HG02938 (cell line): ENCODE results near the gene KIF14.
A peak's percentile ranks its signal among the peaks of the same experiment; 100 is the strongest.
"Not testable (repeated sequence)": the region's sequence is repeated elsewhere in the genome, so short reads cannot be mapped to it uniquely, and the experiment has no call there.

Experiments used
- ATAC-seq: cut with Tn5 transposase; IDR thresholded peaks from one replicate; pipeline ENCODE4 v1.9.1; 2021; ENCODE audit warnings: mild to moderate bottlenecking, moderate library complexity; ENCODE audit not compliant: unreplicated experiment

Gene KIF14

GRCh38 chr1:200634261-200635122 lies 13.9 kb upstream of the KIF14 start:
- ATAC-seq = no peak

- ATAC-seq = no peak
These were observed 10.8 kb upstream of the KIF14 start for GRCh38 chr1:200631375-200631774.

DNA sequence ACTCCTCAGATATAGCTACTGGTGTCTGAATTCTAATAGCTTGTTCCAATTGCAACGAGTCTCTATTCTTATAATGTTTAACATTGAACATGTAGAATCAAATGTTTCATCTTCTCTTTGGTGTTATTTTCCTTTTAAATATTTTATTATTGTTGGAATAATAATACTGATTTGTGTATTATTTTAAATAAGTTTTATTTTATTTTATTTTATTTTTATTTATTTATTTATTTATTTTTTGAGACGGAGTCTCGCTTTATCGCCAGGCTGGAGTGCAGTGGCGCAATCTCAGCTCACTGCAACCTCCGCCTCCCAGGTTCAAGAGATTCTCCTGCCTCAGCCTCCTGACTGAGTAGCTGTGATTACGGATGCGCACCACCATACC lies 10.0 kb upstream of the KIF14 start:
- not testable (repeated sequence) for ATAC-seq

- no peak for ATAC-seq
These were observed 9.4 kb upstream of the KIF14 start for GRCh38 chr1:200629876-200630514.

DNA sequence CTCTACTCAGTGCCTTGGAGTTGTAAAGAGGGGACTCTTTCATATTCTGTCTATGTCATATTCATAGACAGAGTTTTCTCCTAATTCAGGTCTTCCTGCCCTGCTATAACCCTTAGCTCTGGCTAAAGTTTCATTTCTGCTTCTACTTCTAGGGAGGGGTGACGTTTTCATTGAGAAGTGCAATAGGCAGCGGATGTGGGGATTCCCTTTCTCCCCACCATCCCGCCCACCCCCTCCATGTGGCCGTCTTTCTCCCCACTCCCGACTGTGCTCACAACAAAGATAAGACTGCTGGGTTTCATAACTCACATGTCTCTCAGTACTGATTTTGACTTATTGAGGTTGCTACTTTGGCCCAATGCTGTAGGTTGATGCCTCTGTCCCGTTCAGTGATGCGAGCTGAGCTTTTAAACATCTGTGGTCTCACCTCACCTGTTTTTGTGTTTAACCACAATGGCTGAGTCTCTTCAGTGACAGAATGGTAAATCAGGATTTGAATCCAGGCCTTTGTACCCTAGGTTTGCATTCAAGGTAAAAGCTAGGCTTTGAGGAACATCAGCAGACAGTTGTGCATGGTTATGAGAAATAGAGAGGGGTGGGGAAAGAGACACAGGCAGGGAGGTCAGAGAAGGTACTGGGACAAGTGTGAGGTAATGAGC lies 7.8 kb upstream of the KIF14 start:
- ATAC-seq = peak; percentile 85

- no peak for ATAC-seq
These were observed 7.1 kb upstream of the KIF14 start for GRCh38 chr1:200627575-200628222.

GRCh38 chr1:200626853-200627534 lies 6.4 kb upstream of the KIF14 start:
- no peak for ATAC-seq

GRCh38 chr1:200625381-200625824 lies 4.9 kb upstream of the KIF14 start:
- ATAC-seq = no peak

GRCh38 chr1:200624679-200625335 lies 4.3 kb upstream of the KIF14 start:
- ATAC-seq = no peak

DNA sequence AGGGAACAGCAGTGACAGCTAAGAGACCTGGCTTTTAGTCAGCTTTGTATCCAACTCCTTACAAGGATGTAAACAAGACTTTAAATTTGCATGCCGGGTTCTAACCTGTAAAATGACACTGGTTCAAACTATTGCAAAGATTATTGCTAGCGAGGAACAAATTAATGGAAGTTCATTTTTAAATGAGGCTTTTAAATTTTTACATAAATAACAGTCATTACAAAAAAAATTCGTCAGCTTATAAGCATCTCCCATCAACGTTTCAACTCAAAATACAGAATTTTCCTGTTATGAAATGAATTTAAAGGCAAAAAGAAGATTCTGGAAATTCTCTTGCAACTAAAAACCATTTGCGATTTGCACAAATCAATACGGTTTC lies 668 bp downstream of the KIF14 start:
- ATAC-seq = no peak

GRCh38 chr1:200610846-200611245 lies 9.7 kb downstream of the KIF14 start:
- ATAC-seq = no peak

DNA sequence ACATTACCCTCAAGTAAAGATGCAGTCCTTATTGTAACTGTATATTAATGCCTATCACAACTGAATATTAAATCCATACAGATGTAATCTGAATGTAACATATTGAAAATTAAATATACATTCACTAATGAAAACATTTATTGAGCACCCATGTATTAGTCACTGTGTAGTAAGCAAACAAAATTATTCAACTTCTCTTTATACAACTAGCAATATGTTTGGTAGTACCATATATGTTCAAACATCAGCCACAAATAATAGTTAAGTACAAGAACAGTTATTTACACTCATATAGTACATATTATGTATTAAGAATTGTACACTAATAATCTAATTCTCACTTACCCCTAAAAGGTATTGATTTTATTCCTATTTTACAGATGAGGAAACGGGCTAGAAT lies 17.9 kb downstream of the KIF14 start:
- no peak for ATAC-seq

GRCh38 chr1:200590001-200590400 lies 30.6 kb downstream of the KIF14 start:
- no peak for ATAC-seq

DNA sequence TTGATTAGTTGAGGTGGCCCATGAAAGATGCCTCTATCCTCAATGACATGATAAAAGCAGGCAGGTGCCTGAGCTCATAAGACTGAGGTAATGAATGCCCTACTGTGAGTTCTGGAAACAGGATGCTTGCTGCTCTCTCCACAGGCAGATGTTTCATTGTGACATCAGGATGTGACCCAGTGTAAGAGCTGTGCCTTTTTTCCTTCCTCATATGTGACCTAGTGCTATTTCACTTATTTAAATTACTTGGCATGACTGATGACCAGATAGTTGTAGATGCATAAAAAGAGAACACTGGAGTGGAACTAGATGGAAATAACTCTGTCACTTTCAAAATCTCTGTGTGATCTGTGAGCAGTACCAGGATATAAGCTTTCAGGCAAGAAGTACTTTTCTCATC lies 31.9 kb downstream of the KIF14 start:
- peak; percentile 51 for ATAC-seq

- ATAC-seq = no peak
These were observed 56.2 kb downstream of the KIF14 start for GRCh38 chr1:200564319-200564718.

GRCh38 chr1:200561856-200562214 lies 58.7 kb downstream of the KIF14 start:
- no peak for ATAC-seq

DNA sequence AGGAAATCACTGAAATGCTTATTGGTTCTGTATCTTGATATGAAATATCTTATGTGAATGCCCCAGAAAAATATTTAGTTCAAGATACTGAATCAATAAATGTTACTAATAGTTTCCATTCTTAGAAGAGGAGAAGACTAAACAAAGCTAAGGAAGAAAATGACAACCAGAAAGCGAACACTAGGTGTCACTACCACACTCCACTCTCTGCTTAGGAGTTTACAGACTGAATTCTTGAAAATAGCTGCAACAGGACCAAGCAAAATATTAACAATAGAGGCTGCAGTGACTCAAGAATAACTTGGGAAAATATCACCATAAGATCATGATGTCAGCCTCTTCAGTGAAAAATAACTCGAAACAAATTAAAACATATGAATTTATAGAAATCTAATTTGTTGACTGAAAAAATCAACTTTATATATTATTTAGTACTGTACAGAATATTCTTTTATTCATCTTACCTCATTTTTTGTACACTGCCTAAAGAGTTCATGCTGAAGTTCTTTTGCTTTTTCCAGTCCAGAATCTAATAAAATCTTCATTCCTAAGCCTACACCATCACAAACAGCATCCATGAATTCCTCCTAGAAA lies 61.6 kb downstream of the KIF14 start:
- no peak for ATAC-seq

DNA sequence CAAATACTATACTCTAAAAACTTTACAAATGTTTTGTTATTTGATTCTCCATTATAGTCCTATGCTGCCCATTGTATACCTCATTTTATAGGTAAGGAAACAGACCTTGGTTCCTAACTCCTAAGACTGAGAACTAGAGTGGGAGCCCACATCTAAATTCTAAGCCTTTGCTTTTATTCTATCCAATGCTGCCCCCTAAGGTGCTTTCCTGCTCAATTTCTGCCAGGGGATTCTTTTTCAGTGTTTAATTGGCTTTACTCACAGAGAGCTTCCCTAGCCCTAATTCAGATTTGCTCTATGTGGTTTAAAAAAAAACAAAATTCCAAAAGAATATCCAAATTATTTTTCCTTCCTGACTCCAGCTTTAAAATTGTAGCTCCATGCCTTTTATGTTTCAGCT lies 64.5 kb downstream of the KIF14 start:
- ATAC-seq = no peak

GRCh38 chr1:200552737-200553136 lies 67.8 kb downstream of the KIF14 start:
- ATAC-seq = not testable (repeated sequence)

GRCh38 chr1:200550367-200550766 lies 70.2 kb downstream of the KIF14 start:
- no peak for ATAC-seq
